Suprapubic skin (tissue), 4 donors: ENCODE results near the gene CERS6. TPM values are rescaled to one million over a fixed set of nuclear protein-coding genes. Genes with fewer than 3 reads are reported as not detected.

Experiments
- DNase-seq, 2 donors: peaks; one replicate each; pipeline ENCODE4 v3.0.0-alpha.2; 2019; ENCODE audit warnings: low spot score in 2 of 2
- H3K27ac ChIP-seq: fragments of 200-600 bp; sonication (generic); one replicate; pipeline ENCODE4 v1.5.1; 2019
- H3K27me3 ChIP-seq: fragments of 200-600 bp; sonication (generic); one replicate; pipeline ENCODE4 v1.5.1; 2019
- H3K36me3 ChIP-seq: fragments of 200-600 bp; sonication (generic); one replicate; pipeline ENCODE4 v1.5.1; 2019
- H3K4me1 ChIP-seq: fragments of 200-600 bp; sonication (generic); one replicate; pipeline ENCODE4 v1.5.1; 2019
- H3K4me3 ChIP-seq: fragments of 200-600 bp; sonication (generic); one replicate; pipeline ENCODE4 v1.5.1; 2019; ENCODE audit warnings: mild to moderate bottlenecking
- H3K9me3 ChIP-seq: fragments of 200-600 bp; sonication (generic); one replicate; pipeline ENCODE4 v1.5.1; 2019
- EP300 ChIP-seq: sonication (generic); formaldehyde crosslinking; IDR thresholded peaks from one replicate; pipeline ENCODE4 v1.6.1; 2017; ENCODE audit warnings: antibody characterized with exemption
- POLR2A ChIP-seq, 2 donors: fragments of 450-650 bp; IDR thresholded peaks; one replicate each; pipeline ENCODE4 v1.6.1; 2017; ENCODE audit warnings: antibody characterized with exemption in 2 of 2, mild to moderate bottlenecking in 2 of 2, moderate library complexity in 2 of 2
- POLR2AphosphoS5 ChIP-seq, 3 donors: sonication (generic); formaldehyde crosslinking; IDR thresholded peaks; one replicate each; pipeline ENCODE4 v1.6.1; 2017; ENCODE audit warnings: antibody characterized with exemption in 3 of 3
- WGBS: methylation state at CpG from one replicate; pipeline ENCODE4 v1.1.5; 2018; 5-methylcytosine and 5-hydroxymethylcytosine counted together
- total RNA-seq, 4 donors: library from RNA; depleted of rRNA; stranded (reverse); fragments of >200 nt; gene quantifications; one replicate each; pipeline ENCODE4 v1.1.0, GENCODE V29; 2016
- TF ChIP-seq, protein P1 (sequence below), 2 donors: fragments of 200-600 bp in 1 of 2; fragments of 450-650 bp in 1 of 2; sonication (generic) in 1 of 2; IDR thresholded peaks; one replicate each; pipeline ENCODE4 v1.5.1; 2016 to 2019; ENCODE audit warnings: antibody characterized with exemption in 2 of 2, mild to moderate bottlenecking in 1 of 2, moderate library complexity in 1 of 2

Gene CERS6
- total RNA-seq, 4 donors from 2014 or later, result 68.7 to 83.3 (median 77.0) TPM

DNA sequence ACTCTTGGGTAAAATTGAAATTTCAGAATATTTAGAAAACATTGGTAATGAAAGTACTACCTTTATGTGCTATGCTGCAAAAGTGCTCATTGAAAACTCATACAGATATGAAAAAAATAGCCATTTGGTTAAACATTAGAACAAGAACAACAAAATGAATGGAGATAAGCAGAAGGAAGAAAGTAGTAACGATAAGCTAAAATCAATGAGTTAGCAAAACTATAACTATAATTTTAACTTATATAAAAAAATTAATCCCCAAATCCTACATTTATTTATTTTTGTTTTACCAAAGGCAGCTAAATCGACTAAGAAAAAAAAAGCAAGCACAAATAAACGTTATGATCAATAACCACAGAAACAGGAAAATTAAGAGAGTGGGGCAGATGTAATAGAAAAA lies 99.2 kb downstream of the CERS6 start:
- 91% methylated on average over 3 of the region's 3 CpGs for WGBS
- Histone ChIP-seq H3K36me3 (no peaks in the 10 kb centered on the region), H3K4me3 (no peak overlapping the region), H3K9me3 (no peaks in the 10 kb centered on the region), H3K27me3 (no peaks in the 10 kb centered on the region), H3K4me1 (peaks cover 7% of the 10 kb centered on the region), H3K27ac (no peak overlapping the region)
- no peak for DNase-seq
- TF ChIP-seq POLR2A (IDR thresholded peaks at IDR 0.05), result no peak
- TF ChIP-seq, protein P1, sequence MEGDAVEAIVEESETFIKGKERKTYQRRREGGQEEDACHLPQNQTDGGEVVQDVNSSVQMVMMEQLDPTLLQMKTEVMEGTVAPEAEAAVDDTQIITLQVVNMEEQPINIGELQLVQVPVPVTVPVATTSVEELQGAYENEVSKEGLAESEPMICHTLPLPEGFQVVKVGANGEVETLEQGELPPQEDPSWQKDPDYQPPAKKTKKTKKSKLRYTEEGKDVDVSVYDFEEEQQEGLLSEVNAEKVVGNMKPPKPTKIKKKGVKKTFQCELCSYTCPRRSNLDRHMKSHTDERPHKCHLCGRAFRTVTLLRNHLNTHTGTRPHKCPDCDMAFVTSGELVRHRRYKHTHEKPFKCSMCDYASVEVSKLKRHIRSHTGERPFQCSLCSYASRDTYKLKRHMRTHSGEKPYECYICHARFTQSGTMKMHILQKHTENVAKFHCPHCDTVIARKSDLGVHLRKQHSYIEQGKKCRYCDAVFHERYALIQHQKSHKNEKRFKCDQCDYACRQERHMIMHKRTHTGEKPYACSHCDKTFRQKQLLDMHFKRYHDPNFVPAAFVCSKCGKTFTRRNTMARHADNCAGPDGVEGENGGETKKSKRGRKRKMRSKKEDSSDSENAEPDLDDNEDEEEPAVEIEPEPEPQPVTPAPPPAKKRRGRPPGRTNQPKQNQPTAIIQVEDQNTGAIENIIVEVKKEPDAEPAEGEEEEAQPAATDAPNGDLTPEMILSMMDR (IDR thresholded peaks at IDR 0.05), result no peak
- TF ChIP-seq EP300, result no peak
- TF ChIP-seq POLR2AphosphoS5 (IDR thresholded peaks at IDR 0.05), result no peak

DNA sequence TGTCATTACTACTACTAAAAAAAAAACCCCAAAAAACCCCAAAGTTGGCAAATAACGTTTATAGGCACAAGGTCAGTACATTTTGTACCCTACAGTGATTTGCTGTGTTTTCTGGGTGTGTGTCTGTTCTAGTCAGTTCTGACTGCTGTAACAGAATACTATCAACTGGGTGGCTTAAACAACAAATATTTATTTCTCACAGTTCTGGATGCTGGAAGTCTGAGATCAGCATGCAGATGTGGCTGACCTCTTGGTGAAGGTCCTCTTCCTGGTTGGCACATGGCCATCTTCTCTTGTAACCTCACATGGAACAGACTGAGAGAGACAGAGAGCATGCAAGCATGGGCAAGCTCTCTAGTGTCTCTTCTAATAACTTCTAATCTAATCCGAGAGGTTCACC lies 103.1 kb downstream of the CERS6 start:
- no peak for DNase-seq
- TF ChIP-seq, protein P1 (IDR thresholded peaks at IDR 0.05), result no peak
- TF ChIP-seq EP300 (no peak), POLR2A (IDR thresholded peaks at IDR 0.05) (no peak), POLR2AphosphoS5 (IDR thresholded peaks at IDR 0.05) (no peak)
- H3K36me3 ChIP-seq, result peaks cover 6% of the 10 kb centered on the region
- H3K4me1 ChIP-seq, result peaks cover 6% of the 10 kb centered on the region
- H3K27ac ChIP-seq, result no peak overlapping the region
- H3K9me3 ChIP-seq, result no peaks in the 10 kb centered on the region
- no peaks in the 10 kb centered on the region for H3K27me3 ChIP-seq
- no peak overlapping the region for H3K4me3 ChIP-seq
- 57% methylated on average over 2 of the region's 2 CpGs for WGBS

DNA sequence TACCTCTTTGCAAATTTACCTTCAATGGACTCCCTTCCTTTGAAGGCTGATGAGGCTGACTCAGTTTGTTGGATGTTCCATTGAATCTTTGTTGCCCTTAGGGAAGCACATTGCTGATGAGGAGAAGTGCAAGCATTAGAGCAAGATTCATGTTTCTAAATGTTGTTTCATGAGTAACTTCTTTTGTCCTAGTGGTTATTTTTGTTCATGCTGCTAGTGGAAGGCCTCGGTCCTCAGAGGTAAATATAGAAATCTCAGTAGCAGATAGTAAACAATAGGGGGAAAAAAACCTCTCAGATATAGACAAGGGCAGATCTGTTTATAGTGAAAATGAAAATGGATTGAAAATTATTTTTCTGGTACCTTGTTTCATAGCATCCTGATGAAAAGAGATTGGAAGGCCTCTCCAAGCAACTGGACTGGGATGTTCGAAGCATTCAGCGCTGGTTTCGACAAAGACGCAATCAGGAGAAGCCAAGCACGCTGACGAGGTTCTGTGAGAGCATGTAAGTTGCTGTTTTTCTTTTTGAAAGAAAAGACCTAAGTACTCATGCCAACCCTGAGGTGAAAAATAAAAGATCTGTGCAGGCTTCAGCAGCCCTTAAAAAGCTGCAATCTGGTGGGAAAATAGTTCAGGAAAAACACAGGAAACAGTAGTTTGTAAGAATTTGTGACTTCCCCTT lies 104.9 kb downstream of the CERS6 start:
- Histone ChIP-seq H3K4me1 (peaks cover 18% of the 10 kb centered on the region), H3K36me3 (peaks cover 6% of the 10 kb centered on the region), H3K27me3 (no peaks in the 10 kb centered on the region), H3K4me3 (no peak overlapping the region), H3K9me3 (no peaks in the 10 kb centered on the region), H3K27ac (no peak overlapping the region)
- 84% methylated on average over 7 of the region's 7 CpGs for WGBS
- TF ChIP-seq POLR2A (IDR thresholded peaks at IDR 0.05) (no peak), POLR2AphosphoS5 (IDR thresholded peaks at IDR 0.05) (no peak), EP300 (no peak)
- TF ChIP-seq, protein P1 (IDR thresholded peaks at IDR 0.05), result no peak
- DNase-seq, result no peak

DNA sequence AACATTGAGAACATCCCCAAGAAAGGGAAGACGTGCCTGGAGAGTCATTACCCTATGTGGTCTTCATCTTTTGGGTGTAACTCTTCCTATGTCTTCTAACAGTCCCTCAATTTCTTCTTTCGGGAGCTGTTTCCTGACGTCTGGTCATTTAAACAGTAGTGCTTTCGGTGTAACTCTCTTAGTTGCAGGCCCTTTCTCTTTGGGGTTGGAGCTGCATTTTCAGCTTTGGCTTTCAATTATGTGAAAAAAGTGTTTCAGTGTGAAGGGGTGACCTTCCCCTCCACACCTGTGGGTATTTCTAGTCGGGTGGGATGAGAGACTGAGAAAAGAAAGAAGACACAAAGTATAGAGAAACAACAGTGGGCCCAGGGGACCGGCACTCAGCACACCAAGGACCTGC lies 105.9 kb downstream of the CERS6 start:
- TF ChIP-seq POLR2AphosphoS5 (IDR thresholded peaks at IDR 0.05) (no peak), POLR2A (IDR thresholded peaks at IDR 0.05) (no peak), EP300 (no peak)
- TF ChIP-seq, protein P1 (IDR thresholded peaks at IDR 0.05), result no peak
- peaks cover 24% of the 10 kb centered on the region for H3K4me1 ChIP-seq
- peaks cover 6% of the 10 kb centered on the region for H3K36me3 ChIP-seq
- H3K27ac ChIP-seq, result no peak overlapping the region
- no peak for DNase-seq
- no peaks in the 10 kb centered on the region for H3K9me3 ChIP-seq
- 92% methylated on average over 6 of the region's 6 CpGs for WGBS
- no peak overlapping the region for H3K4me3 ChIP-seq
- H3K27me3 ChIP-seq, result no peaks in the 10 kb centered on the region

DNA sequence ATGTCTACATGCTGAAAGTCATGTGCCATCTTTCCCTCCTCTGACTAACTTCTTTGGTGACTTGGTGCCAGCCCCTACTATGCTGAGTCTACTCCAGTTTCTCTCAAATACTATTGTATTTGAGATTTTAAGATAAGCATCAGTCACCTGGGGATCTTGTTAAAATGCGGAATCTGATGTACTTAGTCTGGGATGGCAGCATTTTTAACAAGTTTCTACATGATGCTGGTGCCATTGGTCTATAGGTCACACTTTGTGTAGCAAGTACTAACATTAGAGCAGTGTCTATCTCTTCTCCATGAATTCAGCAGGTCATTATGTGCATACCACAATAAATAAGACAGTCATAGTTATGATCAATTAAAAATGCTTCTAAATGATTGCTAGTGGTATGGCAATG lies 106.9 kb downstream of the CERS6 start:
- TF ChIP-seq POLR2AphosphoS5 (IDR thresholded peaks at IDR 0.05) (no peak), POLR2A (IDR thresholded peaks at IDR 0.05) (no peak)
- TF ChIP-seq, protein P1 (IDR thresholded peaks at IDR 0.05), result no peak
- Histone ChIP-seq H3K4me3 (no peak overlapping the region), H3K27me3 (no peaks in the 10 kb centered on the region), H3K4me1 (peaks cover 32% of the 10 kb centered on the region), H3K9me3 (no peaks in the 10 kb centered on the region), H3K27ac (no peak overlapping the region), H3K36me3 (peaks cover 6% of the 10 kb centered on the region)
- DNase-seq, result no peak
- 70% methylated on average over 1 of the region's 1 CpG for WGBS
